GM19463 (cell line): ENCODE data around the gene CYGB.

ENCODE experiments used
- ATAC-seq: cut with Tn5 transposase; IDR thresholded peaks from one replicate; pipeline ENCODE4 v1.9.1; 2021; ENCODE audit warnings: mild to moderate bottlenecking, moderate library complexity; ENCODE audit not compliant: unreplicated experiment

The CYGB gene

GRCh38 chr17:76484228-76484725, 53.2 kb downstream of the CYGB start:
- ATAC-seq, result no peak

GRCh38 chr17:76481071-76481655, 56.3 kb downstream of the CYGB start:
- peak; percentile 58 for ATAC-seq

- no peak for ATAC-seq
Observed at GRCh38 chr17:76480632-76481031, 56.9 kb downstream of the CYGB start.

GRCh38 chr17:76479515-76480060, 57.9 kb downstream of the CYGB start:
- no peak for ATAC-seq

- ATAC-seq, result no peak
Observed at GRCh38 chr17:76478730-76479514, 58.6 kb downstream of the CYGB start.

GRCh38 chr17:76478097-76478496, 59.4 kb downstream of the CYGB start:
- ATAC-seq, result no peak

- ATAC-seq, result no peak
Observed at GRCh38 chr17:76477576-76477975, 59.9 kb downstream of the CYGB start.
